Measurements from ENCODE around the gene ZBTB40. TPM values are rescaled to one million over a fixed set of nuclear protein-coding genes. Genes with fewer than 3 reads are reported as not detected.

The ZBTB40 gene
- total and polyA plus RNA-seq, 4 experiments from 2014 or later: 0.81 to 50.6 (median 26.5) TPM

DNA sequence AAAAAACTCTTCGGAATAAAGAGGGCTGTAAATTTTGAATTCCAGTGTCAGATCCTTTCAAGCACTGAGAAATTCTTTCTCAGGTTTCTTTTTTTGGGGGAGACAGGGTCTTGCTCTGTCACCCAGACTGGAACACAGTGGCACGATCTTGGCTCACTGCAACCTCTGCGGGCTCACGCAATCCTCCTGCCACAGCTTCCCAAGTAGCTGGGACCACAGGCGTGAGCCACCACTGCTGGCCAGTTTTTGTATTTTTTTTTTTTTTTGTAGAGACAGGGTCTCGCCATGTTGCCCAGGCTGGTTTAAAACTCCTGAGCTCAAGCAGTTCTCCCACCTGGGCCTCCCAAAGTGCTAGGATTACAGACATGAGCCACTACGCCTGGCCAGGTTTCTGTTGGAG lies 76.8 kb downstream of the ZBTB40 start:
- H3K27ac Mint-ChIP-seq: no peak overlapping the region
- no peaks in the 10 kb centered on the region for H3K4me1 Mint-ChIP-seq
- H3K27me3 Mint-ChIP-seq: no peaks in the 10 kb centered on the region
- no peaks in the 10 kb centered on the region for H3K4me1 ChIP-seq (ENCODE audit: insufficient read depth, low read length)
- H3K9me3 ChIP-seq (ENCODE audit: control insufficient read depth in 1 of 2, low read length in 2 of 2): no peaks in the 10 kb centered on the region
- peaks cover 34% of the 10 kb centered on the region for H3K36me3 ChIP-seq (ENCODE audit: insufficient read depth, low read length)
- ChIA-PET CTCF (ENCODE audit: partially characterized antibody) (no interaction called here), POLR2A (ENCODE audit: partially characterized antibody) (no interaction called here)
- DNase-seq: no peak
- H3K27me3 ChIP-seq (ENCODE audit: insufficient read depth, low read length): no peaks in the 10 kb centered on the region
- no peak overlapping the region for H3K4me3 Mint-ChIP-seq
- H3K4me3 ChIP-seq (ENCODE audit: low read length in 2 of 2): no peak overlapping the region
- H3K9me3 Mint-ChIP-seq: no peaks in the 10 kb centered on the region
- peaks cover 61 to 63% of the 10 kb centered on the region in 2 donors for H3K36me3 Mint-ChIP-seq
- intact Hi-C loops (cut with micrococcal nuclease): no loop called here
- H3K27ac ChIP-seq (ENCODE audit: low read depth, low read length): no peak overlapping the region

DNA sequence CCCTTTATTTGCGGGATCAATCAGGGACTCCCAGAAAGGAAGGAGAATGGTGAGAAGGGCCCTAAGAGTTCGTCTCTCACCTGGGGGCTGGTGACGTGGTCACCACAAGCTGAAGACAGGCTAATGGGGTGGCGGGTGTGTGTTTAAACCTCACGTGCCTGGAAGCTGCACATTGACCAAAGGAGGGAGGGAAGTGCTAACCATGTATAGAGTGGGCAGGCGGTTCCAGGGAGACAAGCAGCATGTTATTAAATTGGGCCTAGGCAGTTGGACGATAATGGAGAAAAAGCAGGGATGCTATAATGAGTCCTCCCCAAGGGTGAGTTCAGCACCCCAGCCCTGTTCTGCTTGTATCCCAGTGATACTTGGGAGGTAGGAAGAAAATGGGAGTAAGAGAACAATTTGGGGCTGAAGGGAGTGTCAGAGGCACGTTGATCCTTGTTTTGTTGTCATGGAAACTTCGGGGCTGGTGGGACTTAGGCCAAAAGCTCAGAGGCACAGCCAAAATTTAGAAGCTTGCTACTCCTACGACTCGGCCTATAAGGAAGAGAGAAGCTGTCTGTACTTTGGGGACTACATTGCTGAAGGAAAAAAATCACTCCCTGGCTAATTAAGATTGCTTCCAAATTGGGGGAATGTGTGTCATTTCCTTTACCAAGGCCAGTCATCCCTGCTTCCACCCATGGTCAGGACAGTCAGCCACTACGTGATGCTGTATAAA lies 78.4 kb downstream of the ZBTB40 start:
- H3K27ac ChIP-seq (ENCODE audit: low read depth, low read length): no peak overlapping the region
- no peaks in the 10 kb centered on the region for H3K9me3 ChIP-seq (ENCODE audit: control insufficient read depth in 1 of 2, low read length in 2 of 2)
- intact Hi-C loops (cut with micrococcal nuclease): no loop called here
- H3K27me3 ChIP-seq (ENCODE audit: insufficient read depth, low read length): no peaks in the 10 kb centered on the region
- no peak overlapping the region for H3K4me3 ChIP-seq (ENCODE audit: low read length in 2 of 2)
- no peaks in the 10 kb centered on the region for H3K9me3 Mint-ChIP-seq
- no peak for DNase-seq
- peak overlapping the region in 1 of 7 donors; percentile 3 for H3K27ac Mint-ChIP-seq
- H3K36me3 Mint-ChIP-seq: peaks cover 52 to 53% of the 10 kb centered on the region in 2 donors
- no peaks in the 10 kb centered on the region for H3K27me3 Mint-ChIP-seq
- POLR2A ChIA-PET (ENCODE audit: partially characterized antibody): no interaction called here
- no peak overlapping the region for H3K4me3 Mint-ChIP-seq
- H3K36me3 ChIP-seq (ENCODE audit: insufficient read depth, low read length): peaks cover 23% of the 10 kb centered on the region
- CTCF ChIA-PET (ENCODE audit: partially characterized antibody): interaction anchor here (1.4 to 2.0 kb wide), 2 partner anchors 9 to 168 kb away, joined by 3 to 4 read pairs; no protein-coding TSS in a partner anchor
- peaks cover 0 to 1% (median 0%) of the 10 kb centered on the region in 4 donors for H3K4me1 Mint-ChIP-seq
- no peaks in the 10 kb centered on the region for H3K4me1 ChIP-seq (ENCODE audit: insufficient read depth, low read length)

DNA sequence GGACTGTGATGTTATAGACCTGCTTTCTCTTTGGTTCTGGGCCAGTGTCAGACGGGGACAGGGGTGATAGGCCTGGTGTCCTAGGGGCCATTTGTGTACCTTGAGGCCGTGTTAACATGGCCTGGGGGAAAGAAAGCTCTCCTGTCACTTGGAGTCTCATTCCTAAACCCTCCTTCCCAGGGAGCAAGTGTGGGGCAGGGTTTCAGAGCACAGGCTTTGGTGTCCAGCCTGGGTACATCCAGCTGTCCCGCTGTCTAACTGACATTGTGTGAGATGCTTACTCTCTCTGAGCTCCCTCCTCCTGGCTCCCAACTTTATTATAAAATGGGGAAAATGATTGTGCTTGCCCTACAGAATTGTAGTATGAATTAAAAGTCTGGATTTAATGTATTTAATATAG lies 79.1 kb downstream of the ZBTB40 start:
- Mint-ChIP-seq H3K27me3 (no peaks in the 10 kb centered on the region), H3K27ac (no peak overlapping the region), H3K9me3 (no peaks in the 10 kb centered on the region), H3K4me1 (peaks cover 0 to 1% (median 0%) of the 10 kb centered on the region in 4 donors), H3K36me3 (peaks cover 47% of the 10 kb centered on the region in 2 donors), H3K4me3 (no peak overlapping the region)
- POLR2A ChIA-PET (ENCODE audit: partially characterized antibody): no interaction called here
- Histone ChIP-seq H3K36me3 (ENCODE audit: insufficient read depth, low read length) (peaks cover 20% of the 10 kb centered on the region), H3K27ac (ENCODE audit: low read depth, low read length) (no peak overlapping the region), H3K27me3 (ENCODE audit: insufficient read depth, low read length) (no peaks in the 10 kb centered on the region), H3K4me1 (ENCODE audit: insufficient read depth, low read length) (no peaks in the 10 kb centered on the region), H3K4me3 (ENCODE audit: low read length in 2 of 2) (no peak overlapping the region), H3K9me3 (ENCODE audit: control insufficient read depth in 1 of 2, low read length in 2 of 2) (no peaks in the 10 kb centered on the region)
- intact Hi-C loops (cut with micrococcal nuclease): no loop called here
- CTCF ChIA-PET (ENCODE audit: partially characterized antibody): interaction anchor here (1.4 to 2.0 kb wide), 2 partner anchors 10 to 167 kb away, joined by 3 to 4 read pairs; no protein-coding TSS in a partner anchor
- DNase-seq: no peak

DNA sequence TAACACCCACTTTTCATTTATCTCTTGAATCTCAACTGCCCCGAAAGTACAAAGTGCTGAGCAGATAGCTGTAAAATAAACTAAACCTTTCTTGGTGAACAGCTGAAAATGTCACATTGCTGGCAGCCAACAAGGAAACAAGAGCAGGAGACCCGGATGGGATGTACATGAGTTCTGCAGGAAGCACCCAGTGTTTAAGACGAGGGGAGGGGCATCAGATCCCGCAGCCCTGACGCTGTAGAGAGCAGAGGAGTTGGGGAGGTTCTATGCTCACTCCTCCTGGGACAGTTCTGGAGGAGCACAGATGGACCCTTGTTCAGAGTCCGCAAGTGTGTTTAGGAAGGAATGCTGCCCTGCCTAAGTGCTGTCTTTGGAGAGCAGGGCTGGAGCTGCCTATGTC lies 79.6 kb downstream of the ZBTB40 start:
- no peaks in the 10 kb centered on the region for H3K27me3 Mint-ChIP-seq
- intact Hi-C loops (cut with micrococcal nuclease): no loop called here
- no peaks in the 10 kb centered on the region for H3K9me3 ChIP-seq (ENCODE audit: control insufficient read depth in 1 of 2, low read length in 2 of 2)
- H3K9me3 Mint-ChIP-seq: no peaks in the 10 kb centered on the region
- H3K27ac ChIP-seq (ENCODE audit: low read depth, low read length): no peak overlapping the region
- H3K36me3 ChIP-seq (ENCODE audit: insufficient read depth, low read length): peaks cover 20% of the 10 kb centered on the region
- peaks cover 0 to 1% (median 0%) of the 10 kb centered on the region in 4 donors for H3K4me1 Mint-ChIP-seq
- ChIA-PET POLR2A (ENCODE audit: partially characterized antibody) (no interaction called here), CTCF (ENCODE audit: partially characterized antibody) (interaction anchor here (1.4 to 2.0 kb wide), 2 partner anchors 10 to 167 kb away, joined by 3 to 4 read pairs; no protein-coding TSS in a partner anchor)
- H3K27ac Mint-ChIP-seq: no peak overlapping the region
- H3K27me3 ChIP-seq (ENCODE audit: insufficient read depth, low read length): no peaks in the 10 kb centered on the region
- peaks cover 44% of the 10 kb centered on the region in 2 donors for H3K36me3 Mint-ChIP-seq
- H3K4me1 ChIP-seq (ENCODE audit: insufficient read depth, low read length): no peaks in the 10 kb centered on the region
- no peak for DNase-seq
- no peak overlapping the region for H3K4me3 ChIP-seq (ENCODE audit: low read length in 2 of 2)
- no peak overlapping the region for H3K4me3 Mint-ChIP-seq

DNA sequence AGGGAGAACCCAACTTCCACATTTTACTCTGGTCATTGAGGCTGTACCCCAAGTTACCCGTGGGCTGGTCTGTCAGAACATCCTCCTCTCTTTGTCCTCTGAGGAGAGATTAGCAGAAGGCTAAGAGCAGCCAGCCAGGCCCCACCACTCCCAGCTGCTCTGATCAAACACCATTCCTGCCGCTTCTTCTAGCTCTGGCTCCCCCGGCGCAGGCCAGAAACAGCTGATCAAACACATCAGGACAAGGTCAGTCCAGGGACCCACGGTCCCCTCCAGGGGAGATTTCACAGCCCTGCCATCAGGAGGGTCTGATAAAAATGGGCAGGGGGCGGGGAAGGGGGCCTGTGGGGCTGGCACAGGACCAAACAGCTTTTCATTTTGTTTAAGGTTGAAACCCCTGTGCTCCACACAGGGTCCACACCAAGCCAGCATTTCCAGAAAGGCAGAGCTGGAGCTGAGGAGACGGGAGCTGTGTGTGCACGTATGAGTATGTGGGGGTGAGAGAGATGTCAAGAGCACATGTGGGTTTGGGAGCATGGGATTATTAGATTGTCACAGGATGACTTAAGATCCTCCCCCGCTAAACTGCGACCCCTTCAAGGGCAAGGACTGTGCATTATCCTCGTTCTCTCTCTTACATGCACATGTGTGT lies 81.7 kb downstream of the ZBTB40 start:
- H3K4me3 ChIP-seq (ENCODE audit: low read length in 2 of 2): no peak overlapping the region
- Mint-ChIP-seq H3K9me3 (no peaks in the 10 kb centered on the region), H3K27me3 (no peaks in the 10 kb centered on the region), H3K36me3 (peaks cover 23 to 25% of the 10 kb centered on the region in 2 donors), H3K4me1 (peaks cover 1 to 7% (median 3%) of the 10 kb centered on the region in 4 donors), H3K27ac (no peak overlapping the region), H3K4me3 (no peak overlapping the region)
- POLR2A ChIA-PET (ENCODE audit: partially characterized antibody): no interaction called here
- H3K36me3 ChIP-seq (ENCODE audit: insufficient read depth, low read length): peaks cover 5% of the 10 kb centered on the region
- no peak for DNase-seq
- no peaks in the 10 kb centered on the region for H3K9me3 ChIP-seq (ENCODE audit: control insufficient read depth in 1 of 2, low read length in 2 of 2)
- H3K4me1 ChIP-seq (ENCODE audit: insufficient read depth, low read length): no peaks in the 10 kb centered on the region
- CTCF ChIA-PET (ENCODE audit: partially characterized antibody): no interaction called here
- H3K27ac ChIP-seq (ENCODE audit: low read depth, low read length): no peak overlapping the region
- intact Hi-C loops (cut with micrococcal nuclease): no loop called here
- H3K27me3 ChIP-seq (ENCODE audit: insufficient read depth, low read length): no peaks in the 10 kb centered on the region

DNA sequence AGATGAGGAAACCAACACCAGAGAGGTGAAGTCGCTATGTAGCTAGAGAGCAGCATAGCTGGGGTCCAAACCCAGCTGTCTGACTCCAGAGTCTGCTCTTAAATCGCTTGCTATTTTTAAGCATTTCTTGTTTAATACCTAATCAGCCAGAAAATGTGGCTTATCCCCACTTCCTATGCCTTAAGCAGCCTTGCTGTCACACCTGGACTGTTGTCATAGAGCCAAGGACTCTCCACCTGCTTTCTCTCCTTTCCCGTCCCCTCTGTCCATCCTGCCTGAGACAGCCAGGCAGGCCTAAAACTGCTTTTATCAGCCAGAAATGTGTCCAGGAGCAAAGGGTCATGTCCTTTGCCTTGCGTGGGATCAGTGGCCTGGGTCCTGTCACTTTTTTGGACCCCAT lies 83.3 kb downstream of the ZBTB40 start:
- Mint-ChIP-seq H3K36me3 (peaks cover 13 to 15% of the 10 kb centered on the region in 2 donors), H3K27me3 (no peaks in the 10 kb centered on the region), H3K27ac (peak overlapping the region in 1 of 7 donors; percentile 47), H3K4me1 (peaks cover 9 to 20% (median 11%) of the 10 kb centered on the region in 4 donors), H3K9me3 (no peaks in the 10 kb centered on the region), H3K4me3 (no peak overlapping the region)
- POLR2A ChIA-PET (ENCODE audit: partially characterized antibody): no interaction called here
- no peak for DNase-seq
- Histone ChIP-seq H3K9me3 (ENCODE audit: control insufficient read depth in 1 of 2, low read length in 2 of 2) (no peaks in the 10 kb centered on the region), H3K4me3 (ENCODE audit: low read length in 2 of 2) (no peak overlapping the region), H3K27me3 (ENCODE audit: insufficient read depth, low read length) (no peaks in the 10 kb centered on the region), H3K27ac (ENCODE audit: low read depth, low read length) (no peak overlapping the region), H3K36me3 (ENCODE audit: insufficient read depth, low read length) (no peaks in the 10 kb centered on the region), H3K4me1 (ENCODE audit: insufficient read depth, low read length) (no peaks in the 10 kb centered on the region)
- CTCF ChIA-PET (ENCODE audit: partially characterized antibody): no interaction called here
- intact Hi-C loops (cut with micrococcal nuclease): no loop called here

DNA sequence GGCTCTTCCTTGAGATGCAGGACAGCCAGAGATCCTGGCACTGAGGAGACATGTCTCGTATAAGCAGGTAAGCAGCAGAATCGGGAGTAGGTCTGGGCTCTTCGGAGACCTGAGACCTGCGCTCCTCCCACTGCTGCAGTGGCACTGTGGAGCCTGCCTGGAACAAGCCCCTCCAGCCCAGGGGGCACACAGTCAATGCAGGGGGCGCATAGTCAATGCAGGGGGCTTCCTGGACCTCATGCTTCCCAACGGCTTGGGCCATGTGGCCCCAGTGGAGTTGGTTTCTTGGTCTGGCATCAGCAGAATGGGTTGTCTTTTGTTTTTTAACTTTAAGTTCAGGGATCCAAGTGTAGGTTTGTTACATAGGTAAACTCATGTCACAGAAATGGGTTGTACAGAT lies 83.7 kb downstream of the ZBTB40 start:
- POLR2A ChIA-PET (ENCODE audit: partially characterized antibody): no interaction called here
- CTCF ChIA-PET (ENCODE audit: partially characterized antibody): no interaction called here
- no peaks in the 10 kb centered on the region for H3K9me3 ChIP-seq (ENCODE audit: control insufficient read depth in 1 of 2, low read length in 2 of 2)
- Mint-ChIP-seq H3K4me3 (no peak overlapping the region), H3K36me3 (peaks cover 10 to 13% of the 10 kb centered on the region in 2 donors), H3K9me3 (no peaks in the 10 kb centered on the region), H3K27ac (peak overlapping the region in 1 of 7 donors; percentile 47), H3K27me3 (no peaks in the 10 kb centered on the region), H3K4me1 (peaks cover 10 to 20% (median 11%) of the 10 kb centered on the region in 4 donors)
- no peak overlapping the region for H3K4me3 ChIP-seq (ENCODE audit: low read length in 2 of 2)
- H3K4me1 ChIP-seq (ENCODE audit: insufficient read depth, low read length): no peaks in the 10 kb centered on the region
- H3K27ac ChIP-seq (ENCODE audit: low read depth, low read length): no peak overlapping the region
- no peak for DNase-seq
- H3K27me3 ChIP-seq (ENCODE audit: insufficient read depth, low read length): no peaks in the 10 kb centered on the region
- intact Hi-C loops (cut with micrococcal nuclease): no loop called here
- no peaks in the 10 kb centered on the region for H3K36me3 ChIP-seq (ENCODE audit: insufficient read depth, low read length)

All from CD4-positive, alpha-beta memory T cell (primary cell).